Measurements from ENCODE around the gene NAPA.
A peak's percentile ranks its signal among the peaks of the same experiment; 100 is the strongest.
"Not testable (repeated sequence)": the region's sequence is repeated elsewhere in the genome, so short reads cannot be mapped to it uniquely, and the experiment has no call there.

The NAPA gene

DNA sequence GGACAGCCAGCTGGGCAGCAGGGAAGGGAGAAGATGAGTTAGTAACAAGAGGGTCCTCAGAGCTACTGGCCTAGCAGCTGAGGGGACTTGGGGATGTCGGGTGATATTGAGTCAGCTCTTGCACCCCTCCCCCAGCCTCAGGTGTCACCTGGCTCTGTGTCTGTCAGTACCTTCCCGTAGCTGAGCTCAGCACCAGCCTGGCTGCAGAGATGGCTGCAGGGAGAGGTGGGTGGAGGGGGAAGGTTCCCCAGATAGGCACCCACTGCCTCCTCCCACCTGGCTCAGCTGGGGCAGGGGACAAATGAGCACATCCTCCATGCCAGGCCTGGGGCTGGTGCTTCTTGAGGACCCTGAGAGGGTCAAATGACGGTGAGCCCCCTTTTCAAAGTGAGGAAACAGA is 24.0 kb downstream of the NAPA start:
- FAIRE-seq, result no peak
- TF ChIP-seq POLR2A (IDR thresholded peaks at IDR 0.05; ENCODE audit: low read depth, low read length) (0 out of 2 replicates have a peak, but pooled peaks have one; percentile 31), TAF1 (IDR thresholded peaks at IDR 0.05; ENCODE audit: low read depth, low read length) (no peak)
- no peak for DNase-seq (ENCODE audit: insufficient read length, low spot score)

GRCh38 chr19:47490031-47490430 is 24.8 kb downstream of the NAPA start:
- TF ChIP-seq POLR2AphosphoS5 (IDR thresholded peaks at IDR 0.05; ENCODE audit: low read depth, low read length), result peak; percentile 55; the same call in 1 of the 2 replicates
- TF ChIP-seq POLR2A (IDR thresholded peaks at IDR 0.05; ENCODE audit: low read depth, low read length), result no peak
- peak; percentile 94 for FAIRE-seq

GRCh38 chr19:47489072-47489914 is 25.6 kb downstream of the NAPA start:
- no peak for FAIRE-seq

More at GRCh38 chr19:47490031-47490430, 24.8 kb downstream of the NAPA start:
- DNase-seq (ENCODE audit: insufficient read length, low spot score), result no peak

GRCh38 chr19:47487551-47488515 is 27.0 kb downstream of the NAPA start:
- 0 out of 2 replicates have a peak, but pooled peaks have one; percentile 27 for TF ChIP-seq POLR2AphosphoS5 (IDR thresholded peaks at IDR 0.05; ENCODE audit: low read depth, low read length)
- TF ChIP-seq TAF1 (IDR thresholded peaks at IDR 0.05; ENCODE audit: low read depth, low read length), result no peak
- peak; percentile 4; the same call in 1 of the 2 replicates for TF ChIP-seq POU2F2 (IDR thresholded peaks at IDR 0.05; ENCODE audit: low read depth, low read length)
- no peak for TF ChIP-seq PAX5 (IDR thresholded peaks at IDR 0.05; ENCODE audit: insufficient read depth, low read length, severe bottlenecking)
- no peak for FAIRE-seq
- no peak for DNase-seq (ENCODE audit: insufficient read length, low spot score)

More at GRCh38 chr19:47489072-47489914, 25.6 kb downstream of the NAPA start:
- TF ChIP-seq POLR2A (IDR thresholded peaks at IDR 0.05; ENCODE audit: low read depth, low read length) (no peak), POU2F2 (IDR thresholded peaks at IDR 0.05; ENCODE audit: low read depth, low read length) (no peak), SPI1 (IDR thresholded peaks at IDR 0.05; ENCODE audit: low read depth, low read length) (no peak)
- no peak for DNase-seq (ENCODE audit: insufficient read length, low spot score)

- TF ChIP-seq SPI1 (IDR thresholded peaks at IDR 0.05; ENCODE audit: low read depth, low read length) (no peak), POU2F2 (IDR thresholded peaks at IDR 0.05; ENCODE audit: low read depth, low read length) (no peak), POLR2A (IDR thresholded peaks at IDR 0.05; ENCODE audit: low read depth, low read length) (no peak), PAX5 (IDR thresholded peaks at IDR 0.05; ENCODE audit: insufficient read depth, low read length, severe bottlenecking) (no peak), TAF1 (IDR thresholded peaks at IDR 0.05; ENCODE audit: low read depth, low read length) (no peak), POLR2AphosphoS5 (IDR thresholded peaks at IDR 0.05; ENCODE audit: low read depth, low read length) (no peak)
- FAIRE-seq, result no peak
- no peak for DNase-seq (ENCODE audit: insufficient read length, low spot score)
Measured at GRCh38 chr19:47486900-47487299, 28.0 kb downstream of the NAPA start.

DNA sequence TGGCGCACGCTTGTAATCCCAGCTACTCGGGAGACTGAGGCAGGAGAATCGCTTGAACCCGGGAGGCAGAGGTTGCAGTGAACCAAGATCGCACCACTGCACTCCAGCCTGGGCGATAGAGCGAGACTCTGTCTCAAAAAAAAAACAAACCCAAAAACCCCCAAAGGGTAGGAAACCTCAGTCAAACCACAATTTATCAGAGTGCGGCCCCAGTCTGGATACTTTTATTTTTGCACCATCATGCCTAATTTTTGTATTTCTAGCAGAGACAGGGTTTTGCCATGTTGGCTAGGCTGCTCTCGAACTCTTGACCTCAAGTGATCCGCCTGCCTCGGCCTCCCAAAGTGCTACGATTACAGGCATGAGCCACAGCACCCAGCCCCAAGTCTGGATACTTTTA is 28.6 kb downstream of the NAPA start:
- not testable (repeated sequence) for DNase-seq (ENCODE audit: insufficient read length, low spot score); FAIRE-seq

DNA sequence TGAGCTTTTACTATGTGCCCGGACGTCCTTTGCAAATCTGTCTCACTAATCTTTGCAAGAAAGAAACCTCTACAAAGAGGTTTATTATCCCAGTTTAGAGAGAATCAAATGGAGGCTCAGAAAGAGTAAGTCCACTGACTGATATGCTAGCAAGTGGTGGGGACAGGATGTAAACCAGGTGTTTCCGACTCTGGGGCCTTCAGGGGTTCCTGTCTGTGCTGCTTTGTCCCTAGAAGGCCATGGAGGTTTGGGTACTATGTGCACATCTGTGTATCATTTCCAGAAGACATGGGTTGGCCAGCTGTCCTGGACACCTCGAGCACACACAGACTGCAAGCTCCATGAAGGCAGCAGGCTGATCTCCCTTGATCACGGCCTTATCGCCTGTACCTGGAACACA is 29.7 kb downstream of the NAPA start:
- TF ChIP-seq SPI1 (IDR thresholded peaks at IDR 0.05; ENCODE audit: low read depth, low read length), result no peak
- no peak for TF ChIP-seq POLR2A (IDR thresholded peaks at IDR 0.05; ENCODE audit: low read depth, low read length)
- TF ChIP-seq POLR2AphosphoS5 (IDR thresholded peaks at IDR 0.05; ENCODE audit: low read depth, low read length), result no peak
- no peak for TF ChIP-seq PAX5 (IDR thresholded peaks at IDR 0.05; ENCODE audit: insufficient read depth, low read length, severe bottlenecking)
- TF ChIP-seq POU2F2 (IDR thresholded peaks at IDR 0.05; ENCODE audit: low read depth, low read length), result no peak
- no peak for TF ChIP-seq TAF1 (IDR thresholded peaks at IDR 0.05; ENCODE audit: low read depth, low read length)
- FAIRE-seq (no peak), DNase-seq (ENCODE audit: insufficient read length, low spot score) (no peak)

GRCh38 chr19:47483800-47484690 is 30.8 kb downstream of the NAPA start, which contains the start of gene KPTN:
TSS of gene KPTN (minus strand) at chr19:47484219. CDS start at chr19:47484160, 59 bp downstream.
- FAIRE-seq (peak; percentile 97), DNase-seq (ENCODE audit: insufficient read length, low spot score) (peak; percentile 97)
- TF ChIP-seq POU2F2 (IDR thresholded peaks at IDR 0.05; ENCODE audit: low read depth, low read length), result peak; percentile 63
- no peak; the same call in 1 of the 2 replicates for TF ChIP-seq POLR2AphosphoS5 (IDR thresholded peaks at IDR 0.05; ENCODE audit: low read depth, low read length)
- TF ChIP-seq POLR2A (IDR thresholded peaks at IDR 0.05; ENCODE audit: low read depth, low read length), result peak; percentile 71
- TF ChIP-seq PAX5 (IDR thresholded peaks at IDR 0.05; ENCODE audit: insufficient read depth, low read length, severe bottlenecking), result peak; percentile 55
- no peak for TF ChIP-seq SPI1 (IDR thresholded peaks at IDR 0.05; ENCODE audit: low read depth, low read length)
- TF ChIP-seq TAF1 (IDR thresholded peaks at IDR 0.05; ENCODE audit: low read depth, low read length), result peak; percentile 73

- FAIRE-seq (no peak), DNase-seq (ENCODE audit: insufficient read length, low spot score) (no peak)
- TF ChIP-seq TAF1 (IDR thresholded peaks at IDR 0.05; ENCODE audit: low read depth, low read length), result no peak
- no peak for TF ChIP-seq POLR2A (IDR thresholded peaks at IDR 0.05; ENCODE audit: low read depth, low read length)
- TF ChIP-seq PAX5 (IDR thresholded peaks at IDR 0.05; ENCODE audit: insufficient read depth, low read length, severe bottlenecking), result no peak
- no peak for TF ChIP-seq SPI1 (IDR thresholded peaks at IDR 0.05; ENCODE audit: low read depth, low read length)
- no peak for TF ChIP-seq POLR2AphosphoS5 (IDR thresholded peaks at IDR 0.05; ENCODE audit: low read depth, low read length)
- no peak for TF ChIP-seq POU2F2 (IDR thresholded peaks at IDR 0.05; ENCODE audit: low read depth, low read length)
Measured at GRCh38 chr19:47483200-47483599, 31.7 kb downstream of the NAPA start.
